Thyroid gland (tissue), 4 donors: ENCODE results near the gene ADAMTS15. TPM values are rescaled to one million over a fixed set of nuclear protein-coding genes. Genes with fewer than 3 reads are reported as not detected.

Source experiments
- DNase-seq, 2 donors: peaks; one replicate each; pipeline ENCODE4 v3.0.0-alpha.2; 2019
- H3K27ac ChIP-seq, 3 donors: fragments of 200-600 bp; sonication (generic); 1 replicate in 2 of 3; 2 replicates in 1 of 3; pipeline ENCODE4 v1.5.1; 2016 to 2019; ENCODE audit warnings: mild to moderate bottlenecking in 1 of 3, moderate library complexity in 1 of 3
- H3K27me3 ChIP-seq: fragments of 200-600 bp; sonication (generic); one replicate; pipeline ENCODE4 v1.5.1; 2019
- H3K36me3 ChIP-seq, 2 donors: fragments of 200-600 bp; sonication (generic); one replicate each; pipeline ENCODE4 v1.5.1; 2016 to 2019
- H3K4me1 ChIP-seq, 2 donors: fragments of 200-600 bp; sonication (generic); one replicate each; pipeline ENCODE4 v1.5.1; 2017 to 2019
- H3K4me3 ChIP-seq, 3 donors: fragments of 200-600 bp; sonication (generic); replicated peaks in 1 of 3; 1 replicate in 2 of 3; 2 replicates in 1 of 3; pipeline ENCODE4 v1.5.1; 2016; ENCODE audit warnings: mild to moderate bottlenecking in 1 of 3
- H3K9me3 ChIP-seq: fragments of 200-600 bp; sonication (generic); one replicate; pipeline ENCODE4 v1.5.1; 2017
- CTCF ChIP-seq, 6 experiments: fragments of 200-600 bp in 3 of 6; fragments of 450-650 bp in 3 of 6; sonication (generic) in 3 of 6; IDR thresholded peaks; one replicate each; pipeline ENCODE4 v1.5.1; 2016 to 2019; ENCODE audit warnings: antibody characterized with exemption in 6 of 6, mild to moderate bottlenecking in 2 of 6, inconsistent platforms in 1 of 6, moderate library complexity in 1 of 6
- POLR2A ChIP-seq, 2 donors: fragments of 450-650 bp; IDR thresholded peaks; one replicate each; pipeline ENCODE4 v1.6.1; 2017; ENCODE audit warnings: antibody characterized with exemption in 2 of 2, mild to moderate bottlenecking in 2 of 2, moderate library complexity in 1 of 2
- WGBS, 2 donors: methylation state at CpG; one replicate each; pipeline ENCODE4 v1.1.5; 2017; 5-methylcytosine and 5-hydroxymethylcytosine counted together
- intact Hi-C: fragments of 100-400 bp; cut with DNase I; formaldehyde crosslinking; loops from one replicate; pipeline ENCODE4 v1.15.1; 2023
- total RNA-seq, 4 donors: library from RNA; depleted of rRNA; stranded (reverse); fragments of >200 nt; gene quantifications; one replicate each; pipeline ENCODE4 v1.2.3, GENCODE V29; 2016

ADAMTS15 gene
- total RNA-seq, 4 donors from 2014 or later = 11.2 to 29.2 (median 23.5) TPM

- intact Hi-C loops = no loop called here
- no peak for DNase-seq
- H3K27me3 ChIP-seq = no peaks in the 10 kb centered on the region
- H3K9me3 ChIP-seq = no peaks in the 10 kb centered on the region
- no peaks in the 10 kb centered on the region for H3K36me3 ChIP-seq
- no peaks in the 10 kb centered on the region for H3K4me1 ChIP-seq
- 77 to 93% methylated on average over 11 to 18 of the region's 18 CpGs for WGBS, 2 donors
- TF ChIP-seq CTCF (IDR thresholded peaks at IDR 0.05) (no peak), POLR2A (IDR thresholded peaks at IDR 0.05) (no peak)
- no peak overlapping the region for H3K27ac ChIP-seq
- H3K4me3 ChIP-seq = no peak overlapping the region
Measured at GRCh38 chr11:130408401-130408890, 40.0 kb upstream of the ADAMTS15 start.

- no peak overlapping the region for H3K4me3 ChIP-seq
- no peaks in the 10 kb centered on the region for H3K27me3 ChIP-seq
- WGBS, 2 donors = 83 to 87% methylated on average over 8 of the region's 8 CpGs
- DNase-seq = no peak
- no peaks in the 10 kb centered on the region for H3K9me3 ChIP-seq
- no peak overlapping the region for H3K27ac ChIP-seq
- TF ChIP-seq POLR2A (IDR thresholded peaks at IDR 0.05) (no peak), CTCF (IDR thresholded peaks at IDR 0.05) (no peak)
- H3K4me1 ChIP-seq = no peaks in the 10 kb centered on the region
- no peaks in the 10 kb centered on the region for H3K36me3 ChIP-seq
- intact Hi-C loops = no loop called here
Measured at GRCh38 chr11:130408901-130409300, 39.5 kb upstream of the ADAMTS15 start.

- DNase-seq = no peak
- TF ChIP-seq CTCF (IDR thresholded peaks at IDR 0.05) (no peak), POLR2A (IDR thresholded peaks at IDR 0.05) (no peak)
- intact Hi-C loops = no loop called here
- Histone ChIP-seq H3K36me3 (no peaks in the 10 kb centered on the region), H3K4me1 (no peaks in the 10 kb centered on the region), H3K4me3 (no peak overlapping the region), H3K27ac (no peak overlapping the region), H3K27me3 (no peaks in the 10 kb centered on the region), H3K9me3 (no peaks in the 10 kb centered on the region)
- WGBS, 2 donors = 90 to 92% methylated on average over 7 of the region's 7 CpGs
Measured at GRCh38 chr11:130409594-130410388, 38.7 kb upstream of the ADAMTS15 start.

- H3K9me3 ChIP-seq = no peaks in the 10 kb centered on the region
- 78 to 80% methylated on average over 7 to 11 of the region's 11 CpGs for WGBS, 2 donors
- TF ChIP-seq CTCF (IDR thresholded peaks at IDR 0.05) (no peak), POLR2A (IDR thresholded peaks at IDR 0.05) (no peak)
- peaks cover 0 to 3% of the 10 kb centered on the region in 2 donors for H3K4me1 ChIP-seq
- H3K36me3 ChIP-seq = no peaks in the 10 kb centered on the region
- DNase-seq = no peak
- H3K27ac ChIP-seq = no peak overlapping the region
- no peak overlapping the region for H3K4me3 ChIP-seq
- no peaks in the 10 kb centered on the region for H3K27me3 ChIP-seq
- intact Hi-C loops = no loop called here
Measured at GRCh38 chr11:130411223-130411622, 37.2 kb upstream of the ADAMTS15 start.

GRCh38 chr11:130413405-130414106, 34.9 kb upstream of the ADAMTS15 start:
- Histone ChIP-seq H3K4me3 (no peak overlapping the region), H3K27me3 (no peaks in the 10 kb centered on the region), H3K9me3 (no peaks in the 10 kb centered on the region), H3K36me3 (no peaks in the 10 kb centered on the region), H3K4me1 (peaks cover 0 to 3% of the 10 kb centered on the region in 2 donors), H3K27ac (no peak overlapping the region)
- 87 to 91% methylated on average over 16 of the region's 16 CpGs for WGBS, 2 donors
- intact Hi-C loops = no loop called here
- DNase-seq = no peak
- TF ChIP-seq CTCF (IDR thresholded peaks at IDR 0.05) (no peak), POLR2A (IDR thresholded peaks at IDR 0.05) (no peak)
